HepG2 (cell line): ENCODE data around the gene KRTAP5-10. TPM values are rescaled to one million over a fixed set of nuclear protein-coding genes. Genes with fewer than 3 reads are reported as not detected.
A peak's percentile ranks its signal among the peaks of the same experiment; 100 is the strongest.
"Not testable (repeated sequence)": the region's sequence is repeated elsewhere in the genome, so short reads cannot be mapped to it uniquely, and the experiment has no call there.

Source experiments
- DMAP1 ChIP-seq: IDR thresholded peaks from 2 replicates; pipeline ENCODE4 v1.6.1; 2016
- GFI1 ChIP-seq: sonication (generic); formaldehyde crosslinking; IDR thresholded peaks from 2 replicates; pipeline ENCODE4 v1.5.0; 2020; ENCODE audit warnings: missing genetic modification reagents, mild to moderate bottlenecking, borderline replicate concordance
- LCORL ChIP-seq, 2 experiments: fragments of 450-650 bp in 1 of 2; sonication (generic) in 1 of 2; formaldehyde crosslinking in 1 of 2; IDR thresholded peaks; 2 replicates each; pipeline versions ENCODE4 v1.5.0 to v1.6.1; 2017 to 2020; ENCODE audit warnings: antibody characterized with exemption in 1 of 2, missing genetic modification reagents in 1 of 2
- SKI ChIP-seq: fragments of 450-650 bp; IDR thresholded peaks from one replicate; pipeline ENCODE4 v1.6.1; 2018; ENCODE audit warnings: mild to moderate bottlenecking; ENCODE audit not compliant: partially characterized antibody
- ZBTB10 ChIP-seq: sonication (generic); formaldehyde crosslinking; IDR thresholded peaks from 2 replicates; pipeline ENCODE4 v1.4.0; 2020; ENCODE audit warnings: missing genetic modification reagents, borderline replicate concordance
- ZNF160 ChIP-seq: sonication (generic); formaldehyde crosslinking; IDR thresholded peaks from 2 replicates; pipeline ENCODE4 v1.8.0; 2022; ENCODE audit warnings: mild to moderate bottlenecking, inconsistent platforms, missing genetic modification reagents
- ZNF605 ChIP-seq: sonication (generic); formaldehyde crosslinking; IDR thresholded peaks from 2 replicates; pipeline ENCODE4 v1.8.0; 2022; ENCODE audit warnings: mild to moderate bottlenecking, missing genetic modification reagents
- ZNF800 ChIP-seq: sonication (generic); formaldehyde crosslinking; IDR thresholded peaks from 2 replicates; pipeline ENCODE4 v1.4.0; 2020; ENCODE audit warnings: missing genetic modification reagents
- polyA plus RNA-seq, 8 experiments: library from polyadenylated mRNA; depleted of rRNA in 3 of 8; stranded (reverse) in 7 of 8; unstranded in 1 of 8; fragments of >200 nt; fragmentation: Illumina TruSeq in 4 of 8; extraction: Trizol in 4 of 8; gene quantifications; 2 replicates each; pipeline versions ENCODE4 v1.2.1 to v1.2.3, GENCODE V29; 2011 to 2016; ENCODE audit warnings: low read depth in 4 of 8, missing spikeins in 1 of 8, mixed read lengths in 1 of 8; ENCODE audit not compliant: insufficient read depth in 1 of 8
- total RNA-seq, 5 experiments: library from RNA; depleted of rRNA; stranded (reverse); fragments of >200 nt; fragmentation: Illumina TruSeq; extraction: Trizol; gene quantifications; 2 replicates each; pipeline ENCODE4 v1.2.3, GENCODE V29; 2016; ENCODE audit warnings: low read depth in 1 of 5
- TF ChIP-seq, protein P1 (sequence below): sonication (generic); formaldehyde crosslinking; IDR thresholded peaks from 2 replicates; pipeline ENCODE4 v1.4.0; 2020; ENCODE audit warnings: missing genetic modification reagents
- TF ChIP-seq, protein P2 (sequence below): sonication (generic); formaldehyde crosslinking; IDR thresholded peaks from 2 replicates; pipeline ENCODE4 v1.5.1; 2020; ENCODE audit warnings: mild to moderate bottlenecking, missing genetic modification reagents, moderate library complexity
- TF ChIP-seq, protein P3 (sequence below): sonication (generic); formaldehyde crosslinking; IDR thresholded peaks from 2 replicates; pipeline ENCODE4 v1.8.0; 2022; ENCODE audit warnings: missing genetic modification reagents, mild to moderate bottlenecking, borderline replicate concordance
- TF ChIP-seq, protein P4 (sequence below): sonication (generic); formaldehyde crosslinking; IDR thresholded peaks from 2 replicates; pipeline ENCODE4 v1.9.0; 2022; ENCODE audit warnings: low read depth, missing genetic modification reagents

KRTAP5-10 gene
- total and polyA plus RNA-seq, 2 of the 13 experiments (the other 11 are each of a cell fraction or from before 2014, with no cell fraction given) = not detected

GRCh38 chr11:71534711-71535608, 30.4 kb upstream of the KRTAP5-10 start (continued):
- TF ChIP-seq, protein P1, sequence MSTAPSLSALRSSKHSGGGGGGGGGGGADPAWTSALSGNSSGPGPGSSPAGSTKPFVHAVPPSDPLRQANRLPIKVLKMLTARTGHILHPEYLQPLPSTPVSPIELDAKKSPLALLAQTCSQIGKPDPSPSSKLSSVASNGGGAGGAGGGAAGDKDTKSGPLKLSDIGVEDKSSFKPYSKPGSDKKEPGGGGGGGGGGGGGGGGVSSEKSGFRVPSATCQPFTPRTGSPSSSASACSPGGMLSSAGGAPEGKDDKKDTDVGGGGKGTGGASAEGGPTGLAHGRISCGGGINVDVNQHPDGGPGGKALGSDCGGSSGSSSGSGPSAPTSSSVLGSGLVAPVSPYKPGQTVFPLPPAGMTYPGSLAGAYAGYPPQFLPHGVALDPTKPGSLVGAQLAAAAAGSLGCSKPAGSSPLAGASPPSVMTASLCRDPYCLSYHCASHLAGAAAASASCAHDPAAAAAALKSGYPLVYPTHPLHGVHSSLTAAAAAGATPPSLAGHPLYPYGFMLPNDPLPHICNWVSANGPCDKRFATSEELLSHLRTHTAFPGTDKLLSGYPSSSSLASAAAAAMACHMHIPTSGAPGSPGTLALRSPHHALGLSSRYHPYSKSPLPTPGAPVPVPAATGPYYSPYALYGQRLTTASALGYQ (CRISPR knock-in tag) = peak; percentile 68; the same call in 1 of the 2 replicates
- peak; percentile 50 for TF ChIP-seq SKI
- TF ChIP-seq GFI1 (CRISPR knock-in tag) = peak; percentile 76; the same call in 1 of the 2 replicates
- TF ChIP-seq ZNF160 (CRISPR knock-in tag) = 0 out of 2 replicates have a peak, but pooled peaks have one; percentile 35
- TF ChIP-seq ZNF800 = peak; percentile 47
- TF ChIP-seq DMAP1 = peak; percentile 49
- TF ChIP-seq, protein P2, sequence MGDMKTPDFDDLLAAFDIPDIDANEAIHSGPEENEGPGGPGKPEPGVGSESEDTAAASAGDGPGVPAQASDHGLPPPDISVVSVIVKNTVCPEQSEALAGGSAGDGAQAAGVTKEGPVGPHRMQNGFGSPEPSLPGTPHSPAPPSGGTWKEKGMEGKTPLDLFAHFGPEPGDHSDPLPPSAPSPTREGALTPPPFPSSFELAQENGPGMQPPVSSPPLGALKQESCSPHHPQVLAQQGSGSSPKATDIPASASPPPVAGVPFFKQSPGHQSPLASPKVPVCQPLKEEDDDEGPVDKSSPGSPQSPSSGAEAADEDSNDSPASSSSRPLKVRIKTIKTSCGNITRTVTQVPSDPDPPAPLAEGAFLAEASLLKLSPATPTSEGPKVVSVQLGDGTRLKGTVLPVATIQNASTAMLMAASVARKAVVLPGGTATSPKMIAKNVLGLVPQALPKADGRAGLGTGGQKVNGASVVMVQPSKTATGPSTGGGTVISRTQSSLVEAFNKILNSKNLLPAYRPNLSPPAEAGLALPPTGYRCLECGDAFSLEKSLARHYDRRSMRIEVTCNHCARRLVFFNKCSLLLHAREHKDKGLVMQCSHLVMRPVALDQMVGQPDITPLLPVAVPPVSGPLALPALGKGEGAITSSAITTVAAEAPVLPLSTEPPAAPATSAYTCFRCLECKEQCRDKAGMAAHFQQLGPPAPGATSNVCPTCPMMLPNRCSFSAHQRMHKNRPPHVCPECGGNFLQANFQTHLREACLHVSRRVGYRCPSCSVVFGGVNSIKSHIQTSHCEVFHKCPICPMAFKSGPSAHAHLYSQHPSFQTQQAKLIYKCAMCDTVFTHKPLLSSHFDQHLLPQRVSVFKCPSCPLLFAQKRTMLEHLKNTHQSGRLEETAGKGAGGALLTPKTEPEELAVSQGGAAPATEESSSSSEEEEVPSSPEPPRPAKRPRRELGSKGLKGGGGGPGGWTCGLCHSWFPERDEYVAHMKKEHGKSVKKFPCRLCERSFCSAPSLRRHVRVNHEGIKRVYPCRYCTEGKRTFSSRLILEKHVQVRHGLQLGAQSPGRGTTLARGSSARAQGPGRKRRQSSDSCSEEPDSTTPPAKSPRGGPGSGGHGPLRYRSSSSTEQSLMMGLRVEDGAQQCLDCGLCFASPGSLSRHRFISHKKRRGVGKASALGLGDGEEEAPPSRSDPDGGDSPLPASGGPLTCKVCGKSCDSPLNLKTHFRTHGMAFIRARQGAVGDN = peak; percentile 72
- TF ChIP-seq LCORL (IDR thresholded peaks at IDR 0.05) = not testable (repeated sequence)
- TF ChIP-seq LCORL (CRISPR knock-in tag; IDR thresholded peaks at IDR 0.05) = peak; percentile 57
- TF ChIP-seq, protein P3, sequence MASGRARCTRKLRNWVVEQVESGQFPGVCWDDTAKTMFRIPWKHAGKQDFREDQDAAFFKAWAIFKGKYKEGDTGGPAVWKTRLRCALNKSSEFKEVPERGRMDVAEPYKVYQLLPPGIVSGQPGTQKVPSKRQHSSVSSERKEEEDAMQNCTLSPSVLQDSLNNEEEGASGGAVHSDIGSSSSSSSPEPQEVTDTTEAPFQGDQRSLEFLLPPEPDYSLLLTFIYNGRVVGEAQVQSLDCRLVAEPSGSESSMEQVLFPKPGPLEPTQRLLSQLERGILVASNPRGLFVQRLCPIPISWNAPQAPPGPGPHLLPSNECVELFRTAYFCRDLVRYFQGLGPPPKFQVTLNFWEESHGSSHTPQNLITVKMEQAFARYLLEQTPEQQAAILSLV (CRISPR knock-in tag) = peak; percentile 42; the same call in 1 of the 2 replicates
- 0 out of 2 replicates have a peak, but pooled peaks have one; percentile 55 for TF ChIP-seq ZBTB10 (CRISPR knock-in tag)
- TF ChIP-seq ZNF605 (CRISPR knock-in tag) = 0 out of 2 replicates have a peak, but pooled peaks have one; percentile 26
- TF ChIP-seq, protein P4, sequence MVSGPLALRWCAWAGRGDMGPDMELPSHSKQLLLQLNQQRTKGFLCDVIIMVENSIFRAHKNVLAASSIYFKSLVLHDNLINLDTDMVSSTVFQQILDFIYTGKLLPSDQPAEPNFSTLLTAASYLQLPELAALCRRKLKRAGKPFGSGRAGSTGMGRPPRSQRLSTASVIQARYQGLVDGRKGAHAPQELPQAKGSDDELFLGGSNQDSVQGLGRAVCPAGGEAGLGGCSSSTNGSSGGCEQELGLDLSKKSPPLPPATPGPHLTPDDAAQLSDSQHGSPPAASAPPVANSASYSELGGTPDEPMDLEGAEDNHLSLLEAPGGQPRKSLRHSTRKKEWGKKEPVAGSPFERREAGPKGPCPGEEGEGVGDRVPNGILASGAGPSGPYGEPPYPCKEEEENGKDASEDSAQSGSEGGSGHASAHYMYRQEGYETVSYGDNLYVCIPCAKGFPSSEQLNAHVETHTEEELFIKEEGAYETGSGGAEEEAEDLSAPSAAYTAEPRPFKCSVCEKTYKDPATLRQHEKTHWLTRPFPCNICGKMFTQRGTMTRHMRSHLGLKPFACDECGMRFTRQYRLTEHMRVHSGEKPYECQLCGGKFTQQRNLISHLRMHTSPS (CRISPR knock-in tag) = peak; percentile 34; the same call in 1 of the 2 replicates
